K562 (cell line): Measurements from ENCODE around the gene SAP30BP. TPM values are rescaled to one million over a fixed set of nuclear protein-coding genes. Genes with fewer than 3 reads are reported as not detected.

Experiments
- AFF4 ChIP-seq: sonication (generic); formaldehyde crosslinking; IDR thresholded peaks from 2 replicates; pipeline ENCODE4 v1.8.0; 2023; ENCODE audit warnings: mild to moderate bottlenecking, missing genetic modification reagents
- ATF1 ChIP-seq, 2 experiments: fragments of 450-650 bp in 1 of 2; IDR thresholded peaks; 2 replicates each; pipeline ENCODE4 v1.6.1; 2016; ENCODE audit warnings: missing compliant biosample characterization in 1 of 2, missing genetic modification characterization in 1 of 2
- CHD4 ChIP-seq: fragments of 200-600 bp; sonication (generic); IDR thresholded peaks from 3 replicates; pipeline ENCODE4 v1.6.1; 2012; ENCODE audit warnings: low read depth, mild to moderate bottlenecking, mixed read lengths, low read length, inconsistent platforms; ENCODE audit not compliant: insufficient read depth, insufficient replicate concordance, poor library complexity, severe bottlenecking
- DACH1 ChIP-seq: fragments of 450-650 bp; IDR thresholded peaks from 2 replicates; pipeline ENCODE4 v1.6.1; 2018; ENCODE audit not compliant: partially characterized antibody
- E4F1 ChIP-seq: fragments of 250-450 bp; sonication (Bioruptor Pico); IDR thresholded peaks from 2 replicates; pipeline ENCODE4 v1.5.0; 2021; ENCODE audit warnings: mild to moderate bottlenecking, borderline replicate concordance
- EP300 ChIP-seq: IDR thresholded peaks from 2 replicates; pipeline ENCODE4 v1.6.1; 2012; ENCODE audit warnings: low read length, improper control_type of control experiment
- GABPA ChIP-seq: fragments of 200-800 bp; sonication (Bioruptor generic); conservative IDR thresholded peaks from 2 replicates; pipeline ENCODE4 v1.6.1; 2016; ENCODE audit warnings: low read depth, missing genetic modification characterization, missing compliant biosample characterization
- HMGXB4 ChIP-seq: sonication (generic); formaldehyde crosslinking; IDR thresholded peaks from 2 replicates; pipeline ENCODE4 v1.8.1; 2023; ENCODE audit warnings: mild to moderate bottlenecking, missing genetic modification reagents
- KDM4B ChIP-seq, 2 experiments: fragments of 450-650 bp in 1 of 2; sonication (generic) in 1 of 2; IDR thresholded peaks; 2 replicates each; pipeline ENCODE4 v1.6.1; 2016 to 2017; ENCODE audit warnings: borderline replicate concordance in 2 of 2, antibody characterized with exemption in 1 of 2, low read depth in 1 of 2, mild to moderate bottlenecking in 1 of 2
- TCF15 ChIP-seq: fragments of 250-450 bp; sonication (Bioruptor Pico); IDR thresholded peaks from 2 replicates; pipeline ENCODE4 v1.8.0; 2022; ENCODE audit warnings: moderate library complexity, mild to moderate bottlenecking, inconsistent platforms
- TCF3 ChIP-seq: sonication (generic); formaldehyde crosslinking; IDR thresholded peaks from 2 replicates; pipeline ENCODE4 v1.4.0; 2020; ENCODE audit warnings: mild to moderate bottlenecking, missing genetic modification reagents
- XRCC3 ChIP-seq: fragments of 450-650 bp; IDR thresholded peaks from 2 replicates; pipeline ENCODE4 v1.6.1; 2017; ENCODE audit warnings: mild to moderate bottlenecking, moderate library complexity
- polyA plus RNA-seq, 8 experiments: library from polyadenylated mRNA; depleted of rRNA in 4 of 8; stranded (reverse) in 5 of 8; unstranded in 3 of 8; fragments of >200 nt; fragmentation: Nextera tagmentation in 2 of 8; fragmentation: Illumina TruSeq in 1 of 8; extraction: Ambion mirVana in 2 of 8; extraction: Trizol in 1 of 8; gene quantifications; 2 replicates each; pipeline versions ENCODE4 v1.2.1 to v1.2.3, GENCODE V29; 2011 to 2014; ENCODE audit warnings: inconsistent platforms in 1 of 8, missing spikeins in 1 of 8
- total RNA-seq, 7 experiments: library from RNA; depleted of rRNA in 6 of 7; stranded (reverse); fragments of >200 nt in 6 of 7; fragmentation: Illumina TruSeq in 2 of 7; extraction: Trizol in 2 of 7; gene quantifications; 2 replicates each; pipeline versions ENCODE4 v1.2.1 to v1.2.3, GENCODE V29; 2011 to 2021; ENCODE audit warnings: low replicate concordance in 1 of 7

SAP30BP gene
- total and polyA plus RNA-seq, 9 of the 15 experiments (the other 6 are each of a cell fraction or from before 2014, with no cell fraction given) = 45.3 to 154 (median 71.7) TPM

GRCh38 chr17:75724016-75725003 lies 57.2 kb downstream of the SAP30BP start (continued):
- no peak for TF ChIP-seq CHD4
- no peak for TF ChIP-seq TCF3 (CRISPR knock-in tag)
- TF ChIP-seq KDM4B (IDR thresholded peaks at IDR 0.05; ENCODE audit: borderline replicate concordance in 2 of 2, low read depth in 1 of 2) = no peak
- TF ChIP-seq XRCC3 = no peak
- TF ChIP-seq EP300 = no peak
- no peak for TF ChIP-seq HMGXB4 (CRISPR knock-in tag)
- TF ChIP-seq GABPA = no peak
- no peak for TF ChIP-seq ATF1 (CRISPR knock-in tag; IDR thresholded peaks at IDR 0.05)
- no peak for TF ChIP-seq ATF1 (tag; IDR thresholded peaks at IDR 0.05)
- no peak for TF ChIP-seq AFF4 (CRISPR knock-in tag)
- no peak for TF ChIP-seq TCF15 (CRISPR knock-in tag)
- no peak for TF ChIP-seq E4F1 (CRISPR knock-in tag)
- TF ChIP-seq DACH1 = no peak
